GM23338 (cell line): Measurements from ENCODE around the gene PEX11A. TPM values are rescaled to one million over a fixed set of nuclear protein-coding genes. Genes with fewer than 3 reads are reported as not detected.

Experiments used
- ATAC-seq: fragments of 200-7000 bp; cut with Tn5 transposase; 3 replicates; pipeline ENCODE4 v1.9.1; 2020
- DNase-seq: peaks from one replicate; pipeline ENCODE4 v3.0.0-alpha.2; 2015; ENCODE audit warnings: low spot score
- H2AFZ ChIP-seq: fragments of 200-600 bp; sonication (generic); 2 replicates; pipeline ENCODE4 v1.8.0; 2016; ENCODE audit warnings: antibody characterized with exemption, mild to moderate bottlenecking, moderate library complexity
- H3F3A ChIP-seq: fragments of 200-600 bp; sonication (generic); replicated peaks from 2 replicates; pipeline ENCODE4 v1.8.0; 2017; ENCODE audit warnings: antibody characterized with exemption, mixed run types, low read depth
- H3K27ac ChIP-seq: fragments of 200-600 bp; sonication (generic); 2 replicates; pipeline ENCODE4 v1.6.1; 2016; ENCODE audit warnings: low read depth
- H3K27me3 ChIP-seq: fragments of 200-600 bp; sonication (generic); 2 replicates; pipeline ENCODE4 v1.8.0; 2016; ENCODE audit warnings: mild to moderate bottlenecking, mixed run types, moderate library complexity; ENCODE audit not compliant: insufficient read depth
- H3K36me3 ChIP-seq: fragments of 200-600 bp; sonication (generic); 2 replicates; pipeline ENCODE4 v1.8.0; 2016; ENCODE audit warnings: mild to moderate bottlenecking; ENCODE audit not compliant: insufficient read depth
- H3K4me1 ChIP-seq: fragments of 200-600 bp; sonication (generic); 2 replicates; pipeline ENCODE4 v1.8.0; 2016; ENCODE audit warnings: mild to moderate bottlenecking, moderate library complexity; ENCODE audit not compliant: insufficient read depth
- H3K4me2 ChIP-seq: fragments of 200-600 bp; sonication (generic); 2 replicates; pipeline ENCODE4 v1.7.1; 2017; ENCODE audit warnings: mixed run types
- H3K4me3 ChIP-seq: fragments of 200-600 bp; sonication (generic); 2 replicates; pipeline ENCODE4 v1.6.1; 2016; ENCODE audit warnings: mixed run types
- H3K79me2 ChIP-seq: fragments of 200-600 bp; sonication (generic); replicated peaks from 2 replicates; pipeline ENCODE4 v1.8.0; 2017; ENCODE audit warnings: mild to moderate bottlenecking; ENCODE audit not compliant: insufficient read depth
- H3K9me2 ChIP-seq: fragments of 200-600 bp; sonication (generic); 2 replicates; pipeline ENCODE4 v1.8.0; 2017; ENCODE audit not compliant: insufficient read depth
- H4K20me1 ChIP-seq: fragments of 200-600 bp; sonication (generic); replicated peaks from 2 replicates; pipeline ENCODE4 v1.8.0; 2017; ENCODE audit warnings: mild to moderate bottlenecking; ENCODE audit not compliant: insufficient read depth
- H3K27ac Mint-ChIP-seq: 2 replicates; pipeline ENCODE4 v1.8.0; 2020; ENCODE audit warnings: inconsistent platforms, mild to moderate bottlenecking, moderate library complexity, mixed read lengths
- H3K27me3 Mint-ChIP-seq: 3 replicates; pipeline ENCODE4 v1.8.0; 2022; ENCODE audit warnings: low read depth, mild to moderate bottlenecking, moderate library complexity, mixed read lengths, inconsistent platforms; ENCODE audit not compliant: insufficient read depth, poor library complexity
- H3K36me3 Mint-ChIP-seq: 3 replicates; pipeline ENCODE4 v1.8.0; 2021; ENCODE audit warnings: low read depth, mild to moderate bottlenecking, inconsistent platforms, moderate library complexity, mixed read lengths
- H3K4me1 Mint-ChIP-seq: 3 replicates; pipeline ENCODE4 v1.8.0; 2020; ENCODE audit warnings: mild to moderate bottlenecking, inconsistent platforms, mixed read lengths
- H3K4me3 Mint-ChIP-seq: 3 replicates; pipeline ENCODE4 v1.8.0; 2021; ENCODE audit warnings: moderate library complexity, mild to moderate bottlenecking, inconsistent platforms, mixed read lengths
- H3K9me3 Mint-ChIP-seq: 3 replicates; pipeline ENCODE4 v1.8.0; 2020; ENCODE audit warnings: moderate library complexity, mild to moderate bottlenecking, inconsistent platforms, mixed read lengths
- CREB1 ChIP-seq: fragments of 250-450 bp; sonication (Bioruptor Pico); IDR thresholded peaks from 2 replicates; pipeline ENCODE4 v1.5.0; 2020; ENCODE audit warnings: low read depth, mild to moderate bottlenecking, moderate library complexity
- JUNB ChIP-seq: IDR thresholded peaks from one replicate; pipeline ENCODE4 v1.6.1; 2016; ENCODE audit warnings: antibody characterized with exemption; ENCODE audit not compliant: unreplicated experiment
- polyA plus RNA-seq: library from polyadenylated mRNA; unstranded; fragments of >200 nt; fragmentation: Nextera tagmentation; extraction: Ambion mirVana; gene quantifications from 2 replicates; pipeline ENCODE4 v1.2.1, GENCODE V29; 2016
- total RNA-seq: library from RNA; depleted of rRNA; stranded (reverse); fragments of >200 nt; shearing (Covaris generic); gene quantifications from 2 replicates; pipeline ENCODE4 v1.2.3, GENCODE V29; 2014
- TF ChIP-seq, protein P1 (sequence below): fragments of 250-450 bp; sonication (Bioruptor Pico); IDR thresholded peaks from 2 replicates; pipeline ENCODE4 v1.5.0; 2020; ENCODE audit warnings: mild to moderate bottlenecking, moderate library complexity
- TF ChIP-seq, protein P2 (sequence below), 2 experiments: fragments of 200-600 bp in 1 of 2; sonication (generic) in 1 of 2; conservative IDR thresholded peaks; 2 replicates each; pipeline versions ENCODE4 v1.5.1 to v1.6.1; 2016 to 2017; ENCODE audit warnings: antibody characterized with exemption in 2 of 2, low read depth in 2 of 2, mild to moderate bottlenecking in 2 of 2, moderate library complexity in 1 of 2
- TF ChIP-seq, protein P3 (sequence below): IDR thresholded peaks from one replicate; pipeline ENCODE4 v1.6.1; 2018; ENCODE audit warnings: antibody characterized with exemption; ENCODE audit not compliant: unreplicated experiment

The PEX11A gene
- total and polyA plus RNA-seq, 2 experiments from 2014 or later: 2.1 to 4.8 TPM

DNA sequence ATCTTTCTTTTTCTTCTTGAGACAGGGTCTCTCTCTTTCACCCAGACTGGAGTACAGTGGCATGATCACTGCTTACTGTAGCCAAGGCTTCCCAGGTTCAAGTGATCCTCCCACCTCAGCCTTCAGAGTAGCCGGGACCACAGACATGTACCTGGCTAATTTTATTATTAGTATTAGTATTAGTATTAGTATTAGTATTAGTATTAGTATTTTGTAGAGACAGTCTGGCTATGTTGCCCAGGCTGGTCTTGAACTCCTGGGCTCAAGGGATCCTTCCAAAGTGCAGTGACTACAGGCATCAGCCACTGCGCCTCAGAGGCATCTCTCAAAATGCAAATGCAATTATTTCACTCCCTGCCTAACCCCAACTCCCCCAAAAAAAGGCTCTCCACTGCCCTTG is 37.0 kb downstream of the PEX11A start:
- H3K4me3 Mint-ChIP-seq: no peak overlapping the region

GRCh38 chr15:89652666-89653065 is 37.9 kb downstream of the PEX11A start:
- H3K36me3 ChIP-seq: no peaks in the 10 kb centered on the region
- H3K4me2 ChIP-seq: no peak overlapping the region
- no peak overlapping the region for H2AFZ ChIP-seq
- H3K36me3 Mint-ChIP-seq: peaks cover 19% of the 10 kb centered on the region
- H3K4me3 ChIP-seq: no peak overlapping the region
- peaks cover 16% of the 10 kb centered on the region for H3K79me2 ChIP-seq
- H3K9me2 ChIP-seq: peaks cover 1% of the 10 kb centered on the region; the same call in 1 of the 2 replicates
- no peak overlapping the region for H3K4me3 Mint-ChIP-seq
- no peaks in the 10 kb centered on the region for H3K9me3 Mint-ChIP-seq
- 0 out of 2 replicates have a peak, but pooled peaks cover 2% of the 10 kb centered on the region for H3K27me3 ChIP-seq
- no peaks in the 10 kb centered on the region for H3F3A ChIP-seq
- peaks cover 10% of the 10 kb centered on the region for H3K4me1 Mint-ChIP-seq
- H3K27ac Mint-ChIP-seq: no peak overlapping the region
- no peak for ATAC-seq
- H3K4me1 ChIP-seq: peaks cover 5% of the 10 kb centered on the region; the same call in 1 of the 2 replicates
- H3K27me3 Mint-ChIP-seq: peaks cover 6% of the 10 kb centered on the region
- H3K27ac ChIP-seq: no peak overlapping the region
- no peak for DNase-seq
- H4K20me1 ChIP-seq: peaks cover 2% of the 10 kb centered on the region; the same call in 1 of the 2 replicates
- TF ChIP-seq, protein P1, sequence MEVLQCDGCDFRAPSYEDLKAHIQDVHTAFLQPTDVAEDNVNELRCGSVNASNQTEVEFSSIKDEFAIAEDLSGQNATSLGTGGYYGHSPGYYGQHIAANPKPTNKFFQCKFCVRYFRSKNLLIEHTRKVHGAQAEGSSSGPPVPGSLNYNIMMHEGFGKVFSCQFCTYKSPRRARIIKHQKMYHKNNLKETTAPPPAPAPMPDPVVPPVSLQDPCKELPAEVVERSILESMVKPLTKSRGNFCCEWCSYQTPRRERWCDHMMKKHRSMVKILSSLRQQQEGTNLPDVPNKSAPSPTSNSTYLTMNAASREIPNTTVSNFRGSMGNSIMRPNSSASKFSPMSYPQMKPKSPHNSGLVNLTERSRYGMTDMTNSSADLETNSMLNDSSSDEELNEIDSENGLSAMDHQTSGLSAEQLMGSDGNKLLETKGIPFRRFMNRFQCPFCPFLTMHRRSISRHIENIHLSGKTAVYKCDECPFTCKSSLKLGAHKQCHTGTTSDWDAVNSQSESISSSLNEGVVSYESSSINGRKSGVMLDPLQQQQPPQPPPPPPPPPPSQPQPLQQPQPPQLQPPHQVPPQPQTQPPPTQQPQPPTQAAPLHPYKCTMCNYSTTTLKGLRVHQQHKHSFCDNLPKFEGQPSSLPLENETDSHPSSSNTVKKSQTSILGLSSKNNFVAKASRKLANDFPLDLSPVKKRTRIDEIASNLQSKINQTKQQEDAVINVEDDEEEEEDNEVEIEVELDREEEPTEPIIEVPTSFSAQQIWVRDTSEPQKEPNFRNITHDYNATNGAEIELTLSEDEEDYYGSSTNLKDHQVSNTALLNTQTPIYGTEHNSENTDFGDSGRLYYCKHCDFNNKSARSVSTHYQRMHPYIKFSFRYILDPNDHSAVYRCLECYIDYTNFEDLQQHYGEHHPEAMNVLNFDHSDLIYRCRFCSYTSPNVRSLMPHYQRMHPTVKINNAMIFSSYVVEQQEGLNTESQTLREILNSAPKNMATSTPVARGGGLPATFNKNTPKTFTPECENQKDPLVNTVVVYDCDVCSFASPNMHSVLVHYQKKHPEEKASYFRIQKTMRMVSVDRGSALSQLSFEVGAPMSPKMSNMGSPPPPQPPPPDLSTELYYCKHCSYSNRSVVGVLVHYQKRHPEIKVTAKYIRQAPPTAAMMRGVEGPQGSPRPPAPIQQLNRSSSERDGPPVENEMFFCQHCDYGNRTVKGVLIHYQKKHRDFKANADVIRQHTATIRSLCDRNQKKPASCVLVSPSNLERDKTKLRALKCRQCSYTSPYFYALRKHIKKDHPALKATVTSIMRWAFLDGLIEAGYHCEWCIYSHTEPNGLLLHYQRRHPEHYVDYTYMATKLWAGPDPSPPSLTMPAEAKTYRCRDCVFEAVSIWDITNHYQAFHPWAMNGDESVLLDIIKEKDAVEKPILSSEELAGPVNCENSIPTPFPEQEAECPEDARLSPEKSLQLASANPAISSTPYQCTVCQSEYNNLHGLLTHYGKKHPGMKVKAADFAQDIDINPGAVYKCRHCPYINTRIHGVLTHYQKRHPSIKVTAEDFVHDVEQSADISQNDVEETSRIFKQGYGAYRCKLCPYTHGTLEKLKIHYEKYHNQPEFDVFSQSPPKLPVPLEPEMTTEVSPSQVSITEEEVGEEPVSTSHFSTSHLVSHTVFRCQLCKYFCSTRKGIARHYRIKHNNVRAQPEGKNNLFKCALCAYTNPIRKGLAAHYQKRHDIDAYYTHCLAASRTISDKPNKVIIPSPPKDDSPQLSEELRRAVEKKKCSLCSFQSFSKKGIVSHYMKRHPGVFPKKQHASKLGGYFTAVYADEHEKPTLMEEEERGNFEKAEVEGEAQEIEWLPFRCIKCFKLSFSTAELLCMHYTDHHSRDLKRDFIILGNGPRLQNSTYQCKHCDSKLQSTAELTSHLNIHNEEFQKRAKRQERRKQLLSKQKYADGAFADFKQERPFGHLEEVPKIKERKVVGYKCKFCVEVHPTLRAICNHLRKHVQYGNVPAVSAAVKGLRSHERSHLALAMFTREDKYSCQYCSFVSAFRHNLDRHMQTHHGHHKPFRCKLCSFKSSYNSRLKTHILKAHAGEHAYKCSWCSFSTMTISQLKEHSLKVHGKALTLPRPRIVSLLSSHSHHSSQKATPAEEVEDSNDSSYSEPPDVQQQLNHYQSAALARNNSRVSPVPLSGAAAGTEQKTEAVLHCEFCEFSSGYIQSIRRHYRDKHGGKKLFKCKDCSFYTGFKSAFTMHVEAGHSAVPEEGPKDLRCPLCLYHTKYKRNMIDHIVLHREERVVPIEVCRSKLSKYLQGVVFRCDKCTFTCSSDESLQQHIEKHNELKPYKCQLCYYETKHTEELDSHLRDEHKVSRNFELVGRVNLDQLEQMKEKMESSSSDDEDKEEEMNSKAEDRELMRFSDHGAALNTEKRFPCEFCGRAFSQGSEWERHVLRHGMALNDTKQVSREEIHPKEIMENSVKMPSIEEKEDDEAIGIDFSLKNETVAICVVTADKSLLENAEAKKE: no peak

More for the DNA sequence above, 37.0 kb downstream of the PEX11A start:
- ATAC-seq (no peak), DNase-seq (no peak)
- TF ChIP-seq, protein P2, sequence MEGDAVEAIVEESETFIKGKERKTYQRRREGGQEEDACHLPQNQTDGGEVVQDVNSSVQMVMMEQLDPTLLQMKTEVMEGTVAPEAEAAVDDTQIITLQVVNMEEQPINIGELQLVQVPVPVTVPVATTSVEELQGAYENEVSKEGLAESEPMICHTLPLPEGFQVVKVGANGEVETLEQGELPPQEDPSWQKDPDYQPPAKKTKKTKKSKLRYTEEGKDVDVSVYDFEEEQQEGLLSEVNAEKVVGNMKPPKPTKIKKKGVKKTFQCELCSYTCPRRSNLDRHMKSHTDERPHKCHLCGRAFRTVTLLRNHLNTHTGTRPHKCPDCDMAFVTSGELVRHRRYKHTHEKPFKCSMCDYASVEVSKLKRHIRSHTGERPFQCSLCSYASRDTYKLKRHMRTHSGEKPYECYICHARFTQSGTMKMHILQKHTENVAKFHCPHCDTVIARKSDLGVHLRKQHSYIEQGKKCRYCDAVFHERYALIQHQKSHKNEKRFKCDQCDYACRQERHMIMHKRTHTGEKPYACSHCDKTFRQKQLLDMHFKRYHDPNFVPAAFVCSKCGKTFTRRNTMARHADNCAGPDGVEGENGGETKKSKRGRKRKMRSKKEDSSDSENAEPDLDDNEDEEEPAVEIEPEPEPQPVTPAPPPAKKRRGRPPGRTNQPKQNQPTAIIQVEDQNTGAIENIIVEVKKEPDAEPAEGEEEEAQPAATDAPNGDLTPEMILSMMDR (conservative IDR thresholded peaks at IDR 0.05; ENCODE audit: low read depth in 2 of 2): no peak
- no peak for TF ChIP-seq CREB1 (CRISPR knock-in tag)
- TF ChIP-seq, protein P3, sequence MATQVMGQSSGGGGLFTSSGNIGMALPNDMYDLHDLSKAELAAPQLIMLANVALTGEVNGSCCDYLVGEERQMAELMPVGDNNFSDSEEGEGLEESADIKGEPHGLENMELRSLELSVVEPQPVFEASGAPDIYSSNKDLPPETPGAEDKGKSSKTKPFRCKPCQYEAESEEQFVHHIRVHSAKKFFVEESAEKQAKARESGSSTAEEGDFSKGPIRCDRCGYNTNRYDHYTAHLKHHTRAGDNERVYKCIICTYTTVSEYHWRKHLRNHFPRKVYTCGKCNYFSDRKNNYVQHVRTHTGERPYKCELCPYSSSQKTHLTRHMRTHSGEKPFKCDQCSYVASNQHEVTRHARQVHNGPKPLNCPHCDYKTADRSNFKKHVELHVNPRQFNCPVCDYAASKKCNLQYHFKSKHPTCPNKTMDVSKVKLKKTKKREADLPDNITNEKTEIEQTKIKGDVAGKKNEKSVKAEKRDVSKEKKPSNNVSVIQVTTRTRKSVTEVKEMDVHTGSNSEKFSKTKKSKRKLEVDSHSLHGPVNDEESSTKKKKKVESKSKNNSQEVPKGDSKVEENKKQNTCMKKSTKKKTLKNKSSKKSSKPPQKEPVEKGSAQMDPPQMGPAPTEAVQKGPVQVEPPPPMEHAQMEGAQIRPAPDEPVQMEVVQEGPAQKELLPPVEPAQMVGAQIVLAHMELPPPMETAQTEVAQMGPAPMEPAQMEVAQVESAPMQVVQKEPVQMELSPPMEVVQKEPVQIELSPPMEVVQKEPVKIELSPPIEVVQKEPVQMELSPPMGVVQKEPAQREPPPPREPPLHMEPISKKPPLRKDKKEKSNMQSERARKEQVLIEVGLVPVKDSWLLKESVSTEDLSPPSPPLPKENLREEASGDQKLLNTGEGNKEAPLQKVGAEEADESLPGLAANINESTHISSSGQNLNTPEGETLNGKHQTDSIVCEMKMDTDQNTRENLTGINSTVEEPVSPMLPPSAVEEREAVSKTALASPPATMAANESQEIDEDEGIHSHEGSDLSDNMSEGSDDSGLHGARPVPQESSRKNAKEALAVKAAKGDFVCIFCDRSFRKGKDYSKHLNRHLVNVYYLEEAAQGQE: no peak
- TF ChIP-seq JUNB: no peak
- Histone ChIP-seq H3K27me3 (no peaks in the 10 kb centered on the region), H4K20me1 (no peaks in the 10 kb centered on the region; the same call in 1 of the 2 replicates), H3K79me2 (peaks cover 16% of the 10 kb centered on the region), H3K9me2 (no peaks in the 10 kb centered on the region), H3F3A (no peaks in the 10 kb centered on the region), H3K4me3 (no peak overlapping the region), H3K27ac (no peak overlapping the region), H3K36me3 (no peaks in the 10 kb centered on the region), H3K4me2 (no peak overlapping the region), H2AFZ (no peak overlapping the region), H3K4me1 (peaks cover 5% of the 10 kb centered on the region; the same call in 1 of the 2 replicates)
- Mint-ChIP-seq H3K27ac (no peak overlapping the region), H3K9me3 (no peaks in the 10 kb centered on the region), H3K36me3 (peaks cover 17% of the 10 kb centered on the region), H3K27me3 (peaks cover 5% of the 10 kb centered on the region), H3K4me1 (peaks cover 10% of the 10 kb centered on the region)
